ENCODE measurements around the gene TXNDC2.

The TXNDC2 gene

DNA sequence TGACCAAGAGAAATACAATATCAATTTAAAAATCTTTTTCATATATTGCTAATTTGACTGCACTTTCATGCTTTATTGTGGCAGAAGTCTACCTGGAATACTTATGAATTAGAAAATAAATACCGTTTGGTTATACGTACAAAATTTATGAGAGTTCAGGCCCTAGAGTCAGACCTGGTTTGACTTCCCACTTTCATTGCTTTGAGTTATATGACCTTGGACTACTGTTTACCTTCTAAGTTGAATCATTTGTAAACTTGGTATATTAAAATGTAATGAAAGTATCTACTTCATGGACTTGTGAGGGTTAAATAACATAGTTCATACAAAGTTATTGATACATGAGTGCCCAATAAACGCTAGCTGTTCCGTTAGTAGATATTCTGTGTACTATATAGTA, 40.0 kb downstream of the TXNDC2 start:
- ChIA-PET CTCF (no interaction called here), POLR2A (interaction anchor here (1.3 kb wide), 1 partner anchor 12 kb away, joined by 5 read pairs; the partner anchor contains the start of gene VAPA)
- no peak for TF ChIP-seq CTBP1 (IDR thresholded peaks at IDR 0.05; ENCODE audit: borderline replicate concordance)
- no peak for TF ChIP-seq ARNT (IDR thresholded peaks at IDR 0.05)
- DNase-seq (ENCODE audit: extremely low spot score) = no peak

DNA sequence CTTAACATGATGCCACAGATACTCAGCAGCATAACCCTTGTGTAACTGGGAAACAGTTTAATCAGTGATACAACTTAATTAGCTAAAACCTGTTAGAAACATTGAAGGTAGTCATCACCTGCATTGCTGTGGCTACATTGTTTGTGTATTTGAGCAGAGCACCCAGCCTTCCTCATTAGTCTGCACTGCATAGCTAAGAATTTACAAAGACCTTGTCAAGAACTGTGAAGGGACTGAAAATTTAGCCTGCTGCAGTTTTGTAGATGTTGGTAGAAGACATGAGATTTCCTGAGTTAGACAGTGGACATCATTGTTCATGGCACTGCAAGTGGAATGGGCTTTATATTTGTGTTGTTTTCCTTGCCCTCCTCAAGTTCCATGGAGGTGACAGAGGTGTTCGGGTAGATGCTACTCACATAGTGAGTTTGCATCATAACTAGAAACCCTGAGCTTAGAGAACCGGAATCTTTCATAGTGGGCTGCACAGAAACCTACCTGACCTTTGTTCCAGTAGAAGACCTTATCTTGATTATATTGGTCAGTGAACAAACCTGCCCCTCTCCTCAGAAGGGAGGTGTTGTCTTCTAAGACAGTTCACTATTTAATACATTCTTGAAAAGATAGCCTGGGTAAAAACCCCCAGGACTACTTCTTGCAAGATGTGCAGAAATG, 40.6 kb downstream of the TXNDC2 start:
- TF ChIP-seq FOXM1 (IDR thresholded peaks at IDR 0.05; ENCODE audit: borderline replicate concordance) (no peak), LEF1 (IDR thresholded peaks at IDR 0.05; ENCODE audit: borderline replicate concordance) (no peak), FOXA1 (IDR thresholded peaks at IDR 0.05) (no peak), TARDBP (IDR thresholded peaks at IDR 0.05) (no peak), ELF4 (IDR thresholded peaks at IDR 0.05) (no peak), HDGF (IDR thresholded peaks at IDR 0.05; ENCODE audit: borderline replicate concordance) (no peak)
- POLR2A ChIA-PET = interaction anchor here (1.3 kb wide), 1 partner anchor 13 kb away, joined by 5 read pairs; the partner anchor contains the start of gene VAPA
- DNase-seq (ENCODE audit: extremely low spot score) = no peak
- CTCF ChIA-PET = no interaction called here

GRCh38 chr18:9926977-9927376, 41.2 kb downstream of the TXNDC2 start:
- POLR2A ChIA-PET = no interaction called here
- no peak for TF ChIP-seq FOXA1 (IDR thresholded peaks at IDR 0.05)
- no peak for TF ChIP-seq L3MBTL2 (conservative IDR thresholded peaks at IDR 0.05)
- no peak for TF ChIP-seq TARDBP (IDR thresholded peaks at IDR 0.05)
- TF ChIP-seq FOXM1 (IDR thresholded peaks at IDR 0.05; ENCODE audit: borderline replicate concordance) = no peak
- TF ChIP-seq FOXK2 (IDR thresholded peaks at IDR 0.05) = no peak
- no peak for TF ChIP-seq PKNOX1 (IDR thresholded peaks at IDR 0.05)
- TF ChIP-seq ZNF384 (IDR thresholded peaks at IDR 0.05) = no peak
- TF ChIP-seq SUZ12 (IDR thresholded peaks at IDR 0.05) = no peak
- TF ChIP-seq ARNT (IDR thresholded peaks at IDR 0.05) = no peak
- TF ChIP-seq SP1 (IDR thresholded peaks at IDR 0.05) = no peak
- no peak for TF ChIP-seq NFRKB (IDR thresholded peaks at IDR 0.05)
- no peak for TF ChIP-seq LEF1 (IDR thresholded peaks at IDR 0.05; ENCODE audit: borderline replicate concordance)
- no peak for TF ChIP-seq CTBP1 (IDR thresholded peaks at IDR 0.05; ENCODE audit: borderline replicate concordance)
- no peak for TF ChIP-seq ELF4 (IDR thresholded peaks at IDR 0.05)
- TF ChIP-seq HDGF (IDR thresholded peaks at IDR 0.05; ENCODE audit: borderline replicate concordance) = no peak
- DNase-seq (ENCODE audit: extremely low spot score) = no peak
- CTCF ChIA-PET = no interaction called here

DNA sequence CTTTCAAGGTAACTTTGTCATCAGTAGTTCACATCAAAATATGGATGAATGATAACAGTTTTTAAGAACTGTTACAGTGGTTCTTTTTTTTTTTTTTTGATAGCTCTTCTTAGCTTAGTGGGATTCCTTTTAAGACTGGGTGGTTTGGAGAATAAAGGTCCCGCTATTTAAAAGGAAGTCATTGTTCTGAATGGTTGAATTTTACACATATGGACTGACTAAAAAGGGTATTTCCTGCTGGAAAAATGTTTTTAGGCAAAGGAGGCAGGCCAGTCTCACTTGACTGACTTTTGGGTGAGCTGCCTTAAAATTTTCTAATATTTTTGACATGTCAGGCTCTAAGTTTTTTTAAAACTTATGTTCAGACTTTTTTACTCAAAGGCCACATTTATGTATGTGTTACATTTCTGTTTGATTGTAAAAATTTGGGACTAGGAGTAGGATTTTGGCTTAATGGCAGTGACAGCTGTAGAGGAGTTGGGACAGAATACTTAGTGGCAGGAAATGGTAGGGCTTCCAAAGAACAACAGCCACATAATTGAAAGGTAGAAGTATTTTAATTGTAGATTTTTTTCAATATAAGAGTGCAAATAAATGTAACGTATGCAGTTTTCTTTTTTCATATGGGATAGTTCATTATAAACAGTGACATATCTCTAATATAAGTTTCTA, 41.8 kb downstream of the TXNDC2 start:
- ChIA-PET POLR2A (no interaction called here), CTCF (no interaction called here)
- DNase-seq (ENCODE audit: extremely low spot score) = no peak
- TF ChIP-seq L3MBTL2 (conservative IDR thresholded peaks at IDR 0.05) (no peak), FOXK2 (IDR thresholded peaks at IDR 0.05) (no peak), TARDBP (IDR thresholded peaks at IDR 0.05) (no peak), PKNOX1 (IDR thresholded peaks at IDR 0.05) (no peak), CTBP1 (IDR thresholded peaks at IDR 0.05; ENCODE audit: borderline replicate concordance) (no peak), FOXA1 (IDR thresholded peaks at IDR 0.05) (no peak), LEF1 (IDR thresholded peaks at IDR 0.05; ENCODE audit: borderline replicate concordance) (no peak), ARNT (IDR thresholded peaks at IDR 0.05) (no peak), ELF4 (IDR thresholded peaks at IDR 0.05) (no peak), FOXM1 (IDR thresholded peaks at IDR 0.05; ENCODE audit: borderline replicate concordance) (no peak), HDGF (IDR thresholded peaks at IDR 0.05; ENCODE audit: borderline replicate concordance) (no peak)

GRCh38 chr18:9928646-9929259, 43.0 kb downstream of the TXNDC2 start:
- CTCF ChIA-PET = interaction anchor here (0.5 kb wide), 1 partner anchor 11 kb away, joined by 8 read pairs; no protein-coding TSS in a partner anchor
- POLR2A ChIA-PET = no interaction called here
- no peak for DNase-seq (ENCODE audit: extremely low spot score)
- TF ChIP-seq NFRKB (IDR thresholded peaks at IDR 0.05) (no peak), L3MBTL2 (conservative IDR thresholded peaks at IDR 0.05) (no peak), TARDBP (IDR thresholded peaks at IDR 0.05) (no peak), BHLHE40 (IDR thresholded peaks at IDR 0.05; ENCODE audit: borderline replicate concordance) (no peak), FOXA1 (IDR thresholded peaks at IDR 0.05) (no peak), PKNOX1 (IDR thresholded peaks at IDR 0.05) (no peak), FOXK2 (IDR thresholded peaks at IDR 0.05) (no peak), SUZ12 (IDR thresholded peaks at IDR 0.05) (no peak), ELF4 (IDR thresholded peaks at IDR 0.05) (no peak), SP1 (IDR thresholded peaks at IDR 0.05) (no peak), FOXM1 (IDR thresholded peaks at IDR 0.05; ENCODE audit: borderline replicate concordance) (no peak), ARNT (IDR thresholded peaks at IDR 0.05) (no peak)

DNA sequence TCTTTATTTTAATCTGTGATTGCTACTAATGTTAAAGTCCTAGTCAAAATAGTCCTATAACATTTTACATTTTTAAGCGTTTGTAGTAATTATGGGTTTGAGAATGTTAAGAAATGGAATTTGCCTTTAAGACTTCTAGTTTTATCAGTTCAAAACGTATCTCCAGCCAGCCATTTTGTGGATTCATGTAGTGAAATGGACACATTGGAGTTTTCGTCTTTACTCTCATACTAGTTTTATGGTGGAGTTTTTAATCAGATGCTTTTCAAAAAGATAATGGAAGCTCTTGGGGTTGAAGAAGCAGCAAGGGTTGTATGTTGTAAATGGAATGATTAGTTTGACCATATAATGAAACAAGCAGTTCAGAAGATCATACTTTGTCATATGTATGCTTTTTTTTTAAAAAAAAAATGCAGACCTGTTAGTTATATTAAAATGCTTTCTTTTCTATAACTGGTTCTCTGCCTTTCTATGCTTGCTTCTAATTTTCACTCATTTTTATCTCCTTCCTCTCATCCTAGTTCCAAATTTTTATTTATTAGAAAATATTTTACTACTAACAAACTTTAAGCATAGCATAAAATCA, 44.6 kb downstream of the TXNDC2 start:
- CTCF ChIA-PET = no interaction called here
- TF ChIP-seq TARDBP (IDR thresholded peaks at IDR 0.05) (no peak), ARNT (IDR thresholded peaks at IDR 0.05) (no peak), HDGF (IDR thresholded peaks at IDR 0.05; ENCODE audit: borderline replicate concordance) (no peak), CTBP1 (IDR thresholded peaks at IDR 0.05; ENCODE audit: borderline replicate concordance) (no peak), ELF4 (IDR thresholded peaks at IDR 0.05) (no peak), SUZ12 (IDR thresholded peaks at IDR 0.05) (no peak), ZNF384 (IDR thresholded peaks at IDR 0.05) (no peak), FOXK2 (IDR thresholded peaks at IDR 0.05) (no peak), BHLHE40 (IDR thresholded peaks at IDR 0.05; ENCODE audit: borderline replicate concordance) (no peak), PKNOX1 (IDR thresholded peaks at IDR 0.05) (no peak), NFRKB (IDR thresholded peaks at IDR 0.05) (no peak), SP1 (IDR thresholded peaks at IDR 0.05) (no peak), LEF1 (IDR thresholded peaks at IDR 0.05; ENCODE audit: borderline replicate concordance) (no peak), FOXA1 (IDR thresholded peaks at IDR 0.05) (no peak), FOXM1 (IDR thresholded peaks at IDR 0.05; ENCODE audit: borderline replicate concordance) (no peak), L3MBTL2 (conservative IDR thresholded peaks at IDR 0.05) (no peak)
- DNase-seq (ENCODE audit: extremely low spot score) = no peak
- POLR2A ChIA-PET = no interaction called here
